H1 (cell line): ENCODE measurements around the gene CHRDL1. TPM values are rescaled to one million over a fixed set of nuclear protein-coding genes. Genes with fewer than 3 reads are reported as not detected.

ENCODE experiments used
- CTCF ChIA-PET: fragments of 300-600 bp; sonication (Branson Sonifier 250); formaldehyde crosslinking; loops from one replicate; lab custom pipeline; 2021; ENCODE audit not compliant: partially characterized antibody; lab: Charles Lee
- POLR2A ChIA-PET: fragments of 300-600 bp; sonication (Branson Sonifier 250); formaldehyde crosslinking; loops from one replicate; lab custom pipeline; 2021; ENCODE audit warnings: inconsistent platforms; ENCODE audit not compliant: partially characterized antibody; lab: Charles Lee
- DNase-seq, 2 experiments: peaks; one replicate each; pipeline versions ENCODE4 v3.0.0 to v3.0.0-alpha.2; 2010 to 2022; ENCODE audit warnings: low spot score in 2 of 2, low read depth in 1 of 2, mixed read lengths in 1 of 2
- FAIRE-seq: peaks from 2 replicates; lab custom pipeline; 2011; peaks lifted over from hg19 to GRCh38; lab: Jason Lieb, UNC
- H2AFZ ChIP-seq: 2 replicates; pipeline ENCODE4 v1.8.1; 2012; ENCODE audit warnings: low read length, inconsistent platforms
- H2AK5ac ChIP-seq: 2 replicates; pipeline ENCODE4 v1.6.1; 2013; ENCODE audit warnings: low read depth, low read length
- H2BK120ac ChIP-seq: replicated peaks from 2 replicates; pipeline ENCODE3; 2013; ENCODE audit warnings: low read depth, low read length, inconsistent platforms
- H2BK12ac ChIP-seq: 2 replicates; pipeline ENCODE4 v1.6.1; 2013; ENCODE audit warnings: low read depth, low read length
- H2BK15ac ChIP-seq: 2 replicates; pipeline ENCODE4 v1.6.1; 2013; ENCODE audit warnings: low read length
- H2BK20ac ChIP-seq: 2 replicates; pipeline ENCODE4 v1.6.1; 2013; ENCODE audit warnings: low read length
- H2BK5ac ChIP-seq: 2 replicates; pipeline ENCODE4 v1.6.1; 2013; ENCODE audit warnings: low read depth, low read length
- H3K14ac ChIP-seq: 2 replicates; pipeline ENCODE4 v1.6.1; 2013; ENCODE audit warnings: inconsistent platforms; ENCODE audit not compliant: insufficient read length
- H3K18ac ChIP-seq: 2 replicates; pipeline ENCODE4 v1.6.1; 2013; ENCODE audit warnings: low read length; ENCODE audit errors: extremely low read depth
- H3K23ac ChIP-seq: 2 replicates; pipeline ENCODE4 v1.6.1; 2013; ENCODE audit warnings: inconsistent platforms; ENCODE audit not compliant: insufficient read length
- H3K23me2 ChIP-seq: 2 replicates; pipeline ENCODE4 v1.6.1; 2013; ENCODE audit warnings: low read depth, low read length
- H3K27ac ChIP-seq: 2 replicates; pipeline ENCODE4 v1.6.1; 2011; ENCODE audit warnings: low read depth, low read length, inconsistent platforms
- H3K27me3 ChIP-seq, 4 experiments: replicated peaks in 1 of 4; 1 replicate in 1 of 4; 2 replicates in 3 of 4; pipeline versions ENCODE4 v1.6.1 to v1.8.1; 2011 to 2013; ENCODE audit warnings: low read length in 3 of 4, mild to moderate bottlenecking in 3 of 4, inconsistent platforms in 2 of 4, mixed read lengths in 2 of 4, moderate library complexity in 1 of 4; ENCODE audit not compliant: control insufficient read depth in 3 of 4, insufficient read depth in 3 of 4; ENCODE audit errors: extremely low read depth in 1 of 4
- H3K36me3 ChIP-seq, 4 experiments: 2 replicates each; pipeline versions ENCODE4 v1.6.1 to v1.8.1; 2011 to 2013; ENCODE audit warnings: mild to moderate bottlenecking in 4 of 4, low read length in 3 of 4, moderate library complexity in 2 of 4, control low read depth in 1 of 4, inconsistent platforms in 1 of 4; ENCODE audit not compliant: insufficient read depth in 4 of 4, control insufficient read depth in 2 of 4
- H3K4ac ChIP-seq: replicated peaks from 2 replicates; pipeline ENCODE3; 2013; ENCODE audit warnings: low read length, low read depth, mixed read lengths, inconsistent platforms; ENCODE audit not compliant: insufficient read length
- H3K4me1 ChIP-seq, 4 experiments: replicated peaks in 1 of 4; 1 replicate in 1 of 4; 2 replicates in 3 of 4; pipeline versions ENCODE4 v1.6.1 to v1.8.1; 2011 to 2013; ENCODE audit warnings: low read length in 3 of 4, inconsistent platforms in 2 of 4, mixed read lengths in 1 of 4; ENCODE audit not compliant: insufficient read depth in 4 of 4, control insufficient read depth in 3 of 4
- H3K4me2 ChIP-seq, 2 experiments: 2 replicates each; pipeline versions ENCODE4 v1.6.1 to v1.8.1; 2011 to 2013; ENCODE audit warnings: low read depth in 2 of 2, low read length in 2 of 2, control low read depth in 1 of 2, inconsistent platforms in 1 of 2, mild to moderate bottlenecking in 1 of 2; ENCODE audit not compliant: insufficient read depth in 1 of 2
- H3K4me3 ChIP-seq, 4 experiments: fragments of 200-600, 300-600 bp in 1 of 4; sonication (generic), shearing (Covaris generic), sonication (Bioruptor Twin) in 1 of 4; 2 replicates each; pipeline versions ENCODE4 v1.5.1 to v1.8.1; 2011 to 2016; ENCODE audit warnings: low read length in 4 of 4, low read depth in 3 of 4, control low read depth in 2 of 4, inconsistent platforms in 2 of 4, mild to moderate bottlenecking in 2 of 4, mixed read lengths in 1 of 4, moderate library complexity in 1 of 4; ENCODE audit not compliant: insufficient read depth in 2 of 4; ENCODE audit errors: extremely low read depth in 1 of 4
- H3K56ac ChIP-seq: replicated peaks from 2 replicates; pipeline ENCODE3; 2013; ENCODE audit warnings: low read depth, mild to moderate bottlenecking, mixed read lengths, low read length, inconsistent platforms; ENCODE audit not compliant: insufficient read length
- H3K79me1 ChIP-seq: 2 replicates; pipeline ENCODE4 v1.6.1; 2013; ENCODE audit warnings: low read depth, low read length, control low read depth
- H3K79me2 ChIP-seq, 2 experiments: 2 replicates each; pipeline versions ENCODE4 v1.6.1 to v1.8.1; 2012 to 2013; ENCODE audit warnings: low read length in 2 of 2, mild to moderate bottlenecking in 2 of 2, inconsistent platforms in 1 of 2; ENCODE audit not compliant: insufficient read depth in 2 of 2, control insufficient read depth in 1 of 2
- H3K9ac ChIP-seq, 4 experiments: replicated peaks in 1 of 4; 1 replicate in 1 of 4; 2 replicates in 3 of 4; pipeline versions ENCODE4 v1.6.1 to v1.8.1; 2011 to 2013; ENCODE audit warnings: low read depth in 3 of 4, low read length in 3 of 4, control low read depth in 2 of 4, mild to moderate bottlenecking in 2 of 4, moderate library complexity in 2 of 4, inconsistent platforms in 1 of 4; ENCODE audit errors: extremely low read depth in 1 of 4
- H3K9me3 ChIP-seq, 2 experiments: 2 replicates each; pipeline versions ENCODE4 v1.6.1 to v1.8.1; 2012 to 2013; ENCODE audit warnings: mild to moderate bottlenecking in 2 of 2, moderate library complexity in 2 of 2, control low read depth in 1 of 2, inconsistent platforms in 1 of 2, low read depth in 1 of 2, low read length in 1 of 2, mixed read lengths in 1 of 2; ENCODE audit not compliant: insufficient read depth in 2 of 2
- H4K20me1 ChIP-seq, 2 experiments: replicated peaks in 1 of 2; 2 replicates each; pipeline versions ENCODE3 to v1.8.1; 2011 to 2013; ENCODE audit warnings: inconsistent platforms in 2 of 2, low read length in 2 of 2, mild to moderate bottlenecking in 1 of 2; ENCODE audit not compliant: insufficient read depth in 2 of 2, control insufficient read depth in 1 of 2
- H4K5ac ChIP-seq: 2 replicates; pipeline ENCODE4 v1.6.1; 2013; ENCODE audit warnings: low read length, low read depth, mixed read lengths, inconsistent platforms; ENCODE audit not compliant: insufficient read length
- H4K8ac ChIP-seq: 2 replicates; pipeline ENCODE4 v1.8.0; 2013; ENCODE audit warnings: mild to moderate bottlenecking, moderate library complexity, low read length, inconsistent platforms; ENCODE audit not compliant: insufficient read depth; ENCODE audit errors: extremely low read depth
- H4K91ac ChIP-seq: replicated peaks from 2 replicates; pipeline ENCODE3; 2013; ENCODE audit warnings: low read length, mixed read lengths, inconsistent platforms; ENCODE audit not compliant: insufficient read length
- CTCF ChIP-seq, 3 experiments: IDR thresholded peaks; 1 replicate in 2 of 3; 2 replicates in 1 of 3; pipeline versions ENCODE4 v1.5.1 to v1.6.1; 2011; ENCODE audit warnings: low read length in 3 of 3, mild to moderate bottlenecking in 3 of 3, inconsistent platforms in 2 of 3, low read depth in 1 of 3, moderate library complexity in 1 of 3; ENCODE audit not compliant: insufficient read depth in 1 of 3; ENCODE audit errors: control extremely low read depth in 1 of 3
- EGR1 ChIP-seq: IDR thresholded peaks from 2 replicates; pipeline ENCODE4 v1.6.1; 2011; ENCODE audit warnings: low read depth, low read length, borderline replicate concordance
- JUN ChIP-seq: IDR thresholded peaks from 2 replicates; pipeline ENCODE4 v1.6.1; 2011; ENCODE audit warnings: low read depth, mild to moderate bottlenecking, improper control_type of control experiment, low read length
- RFX5 ChIP-seq: IDR thresholded peaks from 2 replicates; pipeline ENCODE4 v1.6.1; 2011; ENCODE audit warnings: low read depth, low read length, improper control_type of control experiment, borderline replicate concordance
- TAF7 ChIP-seq: optimal IDR thresholded peaks from 2 replicates; pipeline ENCODE3; 2011; ENCODE audit warnings: low read depth, mild to moderate bottlenecking, inconsistent platforms, low read length, moderate library complexity, borderline replicate concordance
- WGBS, 2 experiments: shearing (Covaris generic) in 1 of 2; methylation state at CpG; one replicate each; pipeline versions ENCODE4 v1.1.6 to v1.1.7; 2013 to 2015; ENCODE audit warnings: low lambda C conversion rate in 2 of 2, mixed read lengths in 2 of 2, inconsistent platforms in 1 of 2, low coverage in 1 of 2, missing lambda C conversion rate in 1 of 2; ENCODE audit not compliant: insufficient replicate concordance in 2 of 2, insufficient coverage in 1 of 2, insufficient read length in 1 of 2; ENCODE audit errors: extremely low coverage in 1 of 2, missing lambda C conversion rate in 1 of 2; 5-methylcytosine and 5-hydroxymethylcytosine counted together
- polyA plus RNA-seq, 7 experiments: library from polyadenylated mRNA; depleted of rRNA in 3 of 7; stranded (reverse) in 5 of 7; unstranded in 2 of 7; fragments of >200 nt in 5 of 7; fragments of 200-250 nt in 2 of 7; gene quantifications; 1 replicate in 5 of 7; 2 replicates in 1 of 7; 4 replicates in 1 of 7; pipeline versions ENCODE4 v1.2.1 to v1.2.3, GENCODE V29; 2011 to 2013; ENCODE audit warnings: missing spikeins in 2 of 7, mixed read lengths in 2 of 7
- total RNA-seq: library from RNA; stranded (reverse); fragmentation: NEBNext Ultra II Directional; extraction: Animal tissue kit (Norgen Biotek cat#: 25700); gene quantifications from 2 replicates; pipeline ENCODE4 v1.2.1, GENCODE V29; 2021

CHRDL1 gene
- total and polyA plus RNA-seq, 2 of the 8 experiments (the other 6 are each of a cell fraction or from before 2014, with no cell fraction given) = 5.6 to 15.6 TPM

GRCh38 chrX:110825972-110826371, 30.4 kb upstream of the CHRDL1 start:
- Histone ChIP-seq H3K36me3 (no peaks in the 10 kb centered on the region), H2AK5ac (no peak overlapping the region), H3K23ac (no peak overlapping the region), H3K9ac (no peak overlapping the region)
- 92% methylated on average over 2 of the region's 2 CpGs; no CpG with 5 or more reads in 1 of the 2 experiments for WGBS, 2 experiments
- CTCF ChIA-PET = interaction anchor here (0.7 to 1.0 kb wide), 2 partner anchors 248 to 402 kb away, joined by 3 read pairs; no protein-coding TSS in a partner anchor
- TF ChIP-seq TAF7 (no peak), EGR1 (no peak), RFX5 (no peak), JUN (no peak), CTCF (IDR thresholded peaks at IDR 0.05; ENCODE audit: control extremely low read depth in 1 of 3, insufficient read depth in 1 of 3, low read depth in 1 of 3, low read length in 3 of 3) (peak in 2 of 3 experiments; percentile 13 to 16; a peak in 2 of 4 replicates)
- TF ChIP-seq, all 59 proteins: peak for 1
- Histone ChIP-seq H2BK12ac (no peak overlapping the region), H3K18ac (no peak overlapping the region), H3K4me1 (no peaks in the 10 kb centered on the region), H2AFZ (no peak overlapping the region), H3K9me3 (no peaks in the 10 kb centered on the region), H4K8ac (no peak overlapping the region), H3K4me2 (no peak overlapping the region), H3K27ac (no peak overlapping the region), H3K23me2 (no peaks in the 10 kb centered on the region), H4K20me1 (no peaks in the 10 kb centered on the region), H2BK120ac (no peak overlapping the region), H3K27me3 (no peaks in the 10 kb centered on the region), H4K91ac (no peak overlapping the region), H3K56ac (no peak overlapping the region), H2BK20ac (no peak overlapping the region), H3K14ac (no peak overlapping the region), H3K79me1 (no peaks in the 10 kb centered on the region), H3K79me2 (no peaks in the 10 kb centered on the region), H3K4me3 (no peak overlapping the region), H3K4ac (no peak overlapping the region), H2BK5ac (no peak overlapping the region), H2BK15ac (no peak overlapping the region), H4K5ac (no peak overlapping the region)
- DNase-seq (no peak), FAIRE-seq (peak; percentile 99)
- POLR2A ChIA-PET = no interaction called here
